Measurements from ENCODE around the gene SBNO2. TPM values are rescaled to one million over a fixed set of nuclear protein-coding genes. Genes with fewer than 3 reads are reported as not detected.

Gene SBNO2
- total and polyA plus RNA-seq, 2 donors (not counting 1 experiment from before 2014, with no cell fraction given): 42.8 to 83.3 TPM

GRCh38 chr19:1073956-1074517, 100.0 kb downstream of the SBNO2 start:
- WGBS (ENCODE audit: insufficient coverage): 88% methylated on average over 16 of the region's 28 CpGs
- no peak overlapping the region for H2AFZ ChIP-seq (ENCODE audit: insufficient read depth, low read depth, low read length, poor library complexity, severe bottlenecking)
- ChIA-PET CTCF (interaction anchor here (0.9 to 6.9 kb wide), 9 partner anchors 7 to 192 kb away, joined by 3 to 56 read pairs (median 5); partner anchors contain the start of gene ARHGAP45), POLR2A (interaction anchor here (0.5 to 5.0 kb wide), 17 partner anchors 8 to 201 kb away, joined by 3 to 67 read pairs (median 6); partner anchors contain the start of genes ABCA7, ARHGAP45, CIRBP and FAM174C)
- peak overlapping the region in 1 of 2 donors; percentile 12 for H3K27ac ChIP-seq (ENCODE audit: low read length in 2 of 2)
- H3K27me3 Mint-ChIP-seq: no peaks in the 10 kb centered on the region
- peaks cover 0 to 77% of the 10 kb centered on the region in 2 experiments for H3K36me3 ChIP-seq (replicated peaks in 1 of 2; ENCODE audit: control extremely low read depth in 1 of 2, control insufficient read depth in 1 of 2, extremely low read depth in 1 of 2, insufficient read depth in 2 of 2, low read length in 1 of 2)
- no peaks in the 10 kb centered on the region for H3K9me3 Mint-ChIP-seq (ENCODE audit: insufficient read depth)
- H3K27me3 ChIP-seq (replicated peaks in 1 of 4; ENCODE audit: control extremely low read depth in 1 of 4, control insufficient read depth in 3 of 4, insufficient read depth in 4 of 4, low read length in 3 of 4): no peaks in the 10 kb centered on the region
- no peak for TF ChIP-seq EZH2 (IDR thresholded peaks at IDR 0.05; ENCODE audit: borderline replicate concordance, insufficient read depth, low read depth, low read length, poor library complexity, severe bottlenecking)
- no peak for TF ChIP-seq CTCF (IDR thresholded peaks at IDR 0.05)
- peak overlapping the region; percentile 90 for H3K4me2 ChIP-seq (replicated peaks; ENCODE audit: low read depth, low read length, poor library complexity, severe bottlenecking)
- peak overlapping the region in 1 of 5 experiments; percentile 25 for H3K4me3 ChIP-seq (ENCODE audit: control extremely low read depth in 1 of 5, extremely low read depth in 1 of 5, insufficient read depth in 1 of 5, low read depth in 2 of 5, low read length in 4 of 5)
- DNase-seq (peak; percentile 47), ATAC-seq (ENCODE audit: low read depth) (no peak)
- peak overlapping the region; percentile 50 for H3K4me3 Mint-ChIP-seq
- peaks cover 52% of the 10 kb centered on the region for H3K4me1 Mint-ChIP-seq
- H3K79me2 ChIP-seq (ENCODE audit: control insufficient read depth, insufficient read depth, low read length): peaks cover 77% of the 10 kb centered on the region
- intact Hi-C loops (cut with micrococcal nuclease): no loop called here
- peak overlapping the region; percentile 68 for H3K27ac Mint-ChIP-seq
- no peaks in the 10 kb centered on the region for H3K9me3 ChIP-seq (ENCODE audit: control extremely low read depth in 1 of 3, control insufficient read depth in 2 of 3, insufficient read depth in 1 of 3, low read length in 2 of 3)
- peaks cover 64% of the 10 kb centered on the region for H4K20me1 ChIP-seq (ENCODE audit: control insufficient read depth, insufficient read depth, low read length, poor library complexity, severe bottlenecking)
- H3K4me1 ChIP-seq (ENCODE audit: control insufficient read depth in 2 of 2, insufficient read depth in 2 of 2, low read length in 2 of 2): peaks cover 71 to 92% of the 10 kb centered on the region in 2 donors
- H3K9ac ChIP-seq (ENCODE audit: low read length): peak overlapping the region; percentile 43
